Effector memory CD8-positive, alpha-beta T cell (primary cell): Measurements from ENCODE around the gene COMMD3.

ENCODE experiments used
- ATAC-seq: fragments of 150-1000 bp; cut with Tn5 transposase; replicated peaks from 2 replicates; pipeline ENCODE4 v1.10.0; 2021; ENCODE audit warnings: mild to moderate bottlenecking, moderate library complexity
- DNase-seq, 3 experiments: peaks; one replicate each; pipeline ENCODE4 v3.0.0; 2021
- H3K27ac Mint-ChIP-seq, 2 donors: one replicate each; pipeline ENCODE4 v1.8.0; 2022; ENCODE audit warnings: mild to moderate bottlenecking in 2 of 2, mixed read lengths in 2 of 2, moderate library complexity in 2 of 2
- H3K27me3 Mint-ChIP-seq, 2 donors: one replicate each; pipeline ENCODE4 v1.8.0; 2022; ENCODE audit warnings: mixed read lengths in 2 of 2
- H3K36me3 Mint-ChIP-seq: one replicate; pipeline ENCODE4 v1.8.0; 2022; ENCODE audit warnings: mild to moderate bottlenecking, moderate library complexity, mixed read lengths; ENCODE audit not compliant: insufficient read depth
- H3K4me1 Mint-ChIP-seq, 2 donors: one replicate each; pipeline ENCODE4 v1.8.0; 2022; ENCODE audit warnings: low read depth in 2 of 2, mixed read lengths in 2 of 2
- H3K4me3 Mint-ChIP-seq, 2 donors: one replicate each; pipeline ENCODE4 v1.8.0; 2022; ENCODE audit warnings: mild to moderate bottlenecking in 2 of 2, mixed read lengths in 2 of 2, moderate library complexity in 2 of 2
- H3K9me3 Mint-ChIP-seq, 2 donors: one replicate each; pipeline ENCODE4 v1.8.0; 2022; ENCODE audit warnings: mixed read lengths in 2 of 2

COMMD3 gene

DNA sequence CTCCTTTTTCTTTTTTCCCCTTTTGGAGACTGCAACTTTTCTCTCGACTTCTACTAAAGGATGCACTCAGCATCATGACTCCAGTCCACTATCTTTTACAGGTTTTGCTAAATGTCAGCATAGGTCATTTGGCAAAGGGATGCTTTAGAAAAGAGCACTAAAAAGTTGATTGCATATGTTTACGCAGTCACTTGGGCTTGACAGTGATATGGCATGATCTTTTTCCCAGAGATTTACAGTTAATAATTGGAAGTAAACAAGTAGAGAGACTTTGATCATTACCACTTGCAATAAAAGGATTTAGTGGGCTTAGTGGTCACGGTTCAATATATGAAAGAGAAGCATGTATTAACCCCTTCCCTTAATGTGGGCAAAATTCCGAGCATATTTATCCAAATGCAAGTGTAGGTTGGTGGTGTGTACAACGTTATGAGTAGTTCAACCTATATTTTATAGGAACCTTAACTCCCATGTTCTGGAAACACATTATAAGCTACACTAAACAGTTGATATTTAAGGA lies 6.5 kb downstream of the COMMD3 start:
- Mint-ChIP-seq H3K27me3 (peaks cover 8% of the 10 kb centered on the region in 2 donors), H3K4me3 (peak overlapping the region; percentile 88 to 90), H3K4me1 (peaks cover 34 to 43% of the 10 kb centered on the region in 2 donors), H3K27ac (peak overlapping the region; percentile 86 to 89), H3K9me3 (no peaks in the 10 kb centered on the region), H3K36me3 (peaks cover 33% of the 10 kb centered on the region)
- DNase-seq (no peak), ATAC-seq (no peak)

DNA sequence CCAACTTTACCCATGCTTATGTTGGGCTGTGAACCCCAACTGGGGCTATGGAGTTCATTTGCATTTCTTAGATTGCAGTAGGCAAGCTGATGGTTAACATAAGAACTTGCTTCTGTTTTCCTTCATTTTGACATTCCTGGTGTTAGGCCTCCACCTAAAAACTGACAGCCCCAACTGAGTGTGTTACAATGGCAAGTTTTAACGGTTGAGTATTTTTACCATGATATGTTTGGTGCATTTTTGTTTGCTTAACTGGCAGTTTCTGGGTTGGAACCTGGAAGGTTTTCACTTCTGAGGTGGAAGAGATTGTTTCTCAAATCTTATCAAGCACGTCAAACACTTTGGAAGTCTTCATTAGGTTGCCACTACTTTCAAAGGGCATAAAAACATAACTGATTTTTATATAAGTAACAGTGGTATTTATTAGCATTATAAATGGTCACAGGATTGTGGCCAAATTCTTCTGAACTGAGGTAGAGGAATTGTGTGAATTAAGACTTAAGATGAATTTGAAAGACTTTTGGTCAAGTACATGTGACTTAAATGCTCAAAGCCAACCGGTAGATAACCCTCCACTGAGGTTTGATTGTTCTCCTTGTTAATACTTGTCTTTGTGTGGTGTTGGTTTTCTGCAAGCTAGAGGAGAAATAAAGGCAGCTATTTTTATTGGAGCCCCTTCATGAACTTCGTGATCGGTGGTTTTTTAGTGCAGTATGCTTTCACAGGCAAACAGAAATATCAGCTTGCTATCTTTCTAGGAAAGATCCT lies 7.5 kb downstream of the COMMD3 start:
- H3K36me3 Mint-ChIP-seq, result peaks cover 37% of the 10 kb centered on the region
- peaks cover 8% of the 10 kb centered on the region in 2 donors for H3K27me3 Mint-ChIP-seq
- H3K27ac Mint-ChIP-seq, result no peak overlapping the region
- H3K4me3 Mint-ChIP-seq, result peak overlapping the region; percentile 88 to 90
- no peak for ATAC-seq
- DNase-seq, result no peak
- peaks cover 34 to 43% of the 10 kb centered on the region in 2 donors for H3K4me1 Mint-ChIP-seq
- H3K9me3 Mint-ChIP-seq, result no peaks in the 10 kb centered on the region

DNA sequence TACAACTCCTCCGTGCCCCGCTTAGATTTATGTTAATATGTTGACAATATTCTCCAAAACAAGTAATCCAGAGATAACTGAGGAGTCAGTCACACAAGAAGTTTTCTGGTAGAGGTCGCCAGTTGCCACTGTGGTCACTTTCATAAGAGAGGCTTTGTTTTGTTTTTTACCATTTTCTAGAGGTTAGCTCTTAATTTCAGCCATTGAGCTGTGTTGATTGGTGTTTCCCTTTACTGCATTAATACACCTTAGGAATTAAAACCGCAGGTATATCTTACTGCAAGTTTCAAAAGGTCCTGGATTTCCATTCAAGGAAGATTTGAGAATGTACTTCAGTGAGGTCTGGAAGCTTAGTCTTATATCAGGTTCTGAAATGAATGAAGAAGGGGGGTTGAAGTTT lies 8.2 kb downstream of the COMMD3 start:
- no peaks in the 10 kb centered on the region for H3K9me3 Mint-ChIP-seq
- ATAC-seq (no peak), DNase-seq (no peak)
- H3K27me3 Mint-ChIP-seq, result peaks cover 8% of the 10 kb centered on the region in 2 donors
- H3K27ac Mint-ChIP-seq, result peak overlapping the region; percentile 79
- peak overlapping the region; percentile 88 to 90 for H3K4me3 Mint-ChIP-seq
- peaks cover 42% of the 10 kb centered on the region for H3K36me3 Mint-ChIP-seq
- peaks cover 34 to 43% of the 10 kb centered on the region in 2 donors for H3K4me1 Mint-ChIP-seq

DNA sequence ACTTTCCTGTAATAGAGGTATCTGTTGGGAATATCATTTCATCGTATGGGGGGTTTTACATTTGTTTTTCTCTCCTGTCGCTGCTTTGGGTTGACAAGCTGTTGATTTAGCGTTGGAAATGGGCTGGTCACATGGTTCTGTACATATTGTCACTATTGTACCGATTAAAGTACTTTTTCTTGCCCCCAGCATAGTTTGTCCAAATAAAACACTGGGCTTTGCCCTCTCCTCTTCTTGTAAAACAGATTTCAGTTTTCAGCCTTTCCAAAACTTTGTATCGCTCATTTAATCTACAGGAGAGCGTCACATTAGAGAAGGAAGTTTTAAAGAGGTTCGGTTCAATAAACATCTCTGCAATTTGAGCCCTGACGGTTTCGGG lies 8.7 kb downstream of the COMMD3 start:
- DNase-seq (no peak), ATAC-seq (no peak)
- peaks cover 46% of the 10 kb centered on the region for H3K36me3 Mint-ChIP-seq
- peak overlapping the region; percentile 88 to 90 for H3K4me3 Mint-ChIP-seq
- peak overlapping the region; percentile 79 for H3K27ac Mint-ChIP-seq
- peaks cover 34 to 43% of the 10 kb centered on the region in 2 donors for H3K4me1 Mint-ChIP-seq
- no peaks in the 10 kb centered on the region for H3K9me3 Mint-ChIP-seq
- peaks cover 8% of the 10 kb centered on the region in 2 donors for H3K27me3 Mint-ChIP-seq

DNA sequence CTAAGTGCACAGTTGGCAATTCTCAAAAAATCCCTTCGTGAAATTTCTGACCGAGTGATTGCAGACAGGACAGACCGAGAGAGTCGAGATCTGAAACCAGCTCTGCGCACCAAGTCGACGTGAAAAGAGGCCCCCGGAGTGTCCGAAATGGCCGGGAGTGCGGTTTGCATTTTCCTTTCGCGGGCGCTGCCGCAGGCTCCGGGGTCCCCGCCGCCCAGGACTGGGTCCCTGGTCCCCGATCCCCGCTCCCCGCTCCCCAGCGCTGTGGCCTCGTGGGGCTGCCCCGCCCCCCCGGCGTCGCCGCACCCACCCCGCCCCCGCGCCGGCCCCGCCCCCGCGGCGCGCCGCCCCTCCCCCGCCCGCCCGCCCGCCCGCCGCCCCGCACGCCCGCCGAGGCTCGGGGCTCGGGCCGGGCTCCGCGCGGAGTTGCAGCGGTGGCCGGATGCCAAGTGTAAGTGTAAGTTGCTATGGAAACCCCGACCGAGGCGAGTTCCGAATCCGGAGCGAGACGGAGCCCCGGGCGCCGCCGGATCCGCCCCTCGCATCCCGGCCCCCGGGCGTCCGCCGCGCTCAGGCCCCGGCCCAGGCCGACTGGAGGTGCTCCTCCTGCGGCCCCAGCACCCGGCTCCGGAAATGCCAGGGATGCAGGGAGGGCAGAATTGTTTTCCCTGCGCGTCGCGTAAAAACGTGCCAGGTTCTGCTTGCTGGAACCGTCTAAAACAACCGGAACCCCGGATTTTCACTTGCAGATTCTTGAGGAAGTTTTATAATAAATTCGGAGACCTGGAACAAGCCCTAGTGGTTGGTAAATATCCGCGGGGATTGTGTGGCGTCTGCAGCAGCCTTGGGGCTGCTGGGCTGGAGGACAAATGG lies 9.3 kb downstream of the COMMD3 start:
- H3K36me3 Mint-ChIP-seq, result peaks cover 42% of the 10 kb centered on the region
- DNase-seq, result peak; percentile 70 to 77 (median 77)
- H3K4me1 Mint-ChIP-seq, result peaks cover 31 to 39% of the 10 kb centered on the region in 2 donors
- H3K27ac Mint-ChIP-seq, result peak overlapping the region; percentile 79 to 89
- peaks cover 8% of the 10 kb centered on the region in 2 donors for H3K27me3 Mint-ChIP-seq
- peak overlapping the region; percentile 88 to 90 for H3K4me3 Mint-ChIP-seq
- no peaks in the 10 kb centered on the region for H3K9me3 Mint-ChIP-seq
- ATAC-seq, result peak; percentile 65

DNA sequence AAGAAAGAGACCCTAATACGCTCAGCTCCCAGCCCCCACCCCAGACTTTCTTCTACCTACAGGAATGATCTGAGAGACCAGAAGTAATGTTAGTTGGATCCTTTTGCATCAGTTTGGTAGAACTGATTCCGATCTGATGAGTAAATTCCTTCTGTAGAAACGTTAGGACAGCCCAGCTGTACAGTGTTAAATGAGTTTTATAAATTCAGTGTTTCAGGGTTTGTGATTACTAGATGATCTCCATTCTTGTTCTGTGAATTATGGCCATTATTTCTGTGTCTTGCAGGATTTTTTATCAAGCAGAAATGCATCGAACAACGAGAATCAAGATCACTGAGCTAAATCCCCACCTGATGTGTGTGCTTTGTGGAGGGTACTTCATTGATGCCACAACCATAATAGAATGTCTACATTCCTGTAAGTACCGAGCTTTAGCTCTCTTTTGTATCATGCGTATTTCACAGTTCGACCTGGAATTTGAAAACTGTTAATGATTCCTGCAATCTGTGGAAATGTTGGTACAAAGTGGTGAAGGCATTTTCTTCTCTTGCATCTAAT lies 10.0 kb downstream of the COMMD3 start:
- no peak for ATAC-seq
- Mint-ChIP-seq H3K4me1 (peaks cover 31 to 39% of the 10 kb centered on the region in 2 donors), H3K9me3 (no peaks in the 10 kb centered on the region), H3K4me3 (peak overlapping the region; percentile 71 to 74), H3K27me3 (peaks cover 8% of the 10 kb centered on the region in 2 donors), H3K27ac (peak overlapping the region; percentile 79 to 89), H3K36me3 (peaks cover 42% of the 10 kb centered on the region)
- no peak for DNase-seq

- DNase-seq (no peak), ATAC-seq (no peak)
- H3K9me3 Mint-ChIP-seq, result no peaks in the 10 kb centered on the region
- H3K4me1 Mint-ChIP-seq, result peaks cover 31 to 32% of the 10 kb centered on the region in 2 donors
- H3K27ac Mint-ChIP-seq, result no peak overlapping the region
- no peak overlapping the region for H3K4me3 Mint-ChIP-seq
- H3K36me3 Mint-ChIP-seq, result peaks cover 44% of the 10 kb centered on the region
- peaks cover 8% of the 10 kb centered on the region in 2 donors for H3K27me3 Mint-ChIP-seq
These were observed 13.0 kb downstream of the COMMD3 start for GRCh38 chr10:22329150-22329549.

- Mint-ChIP-seq H3K4me1 (peaks cover 13 to 23% of the 10 kb centered on the region in 2 donors), H3K9me3 (no peaks in the 10 kb centered on the region), H3K36me3 (peaks cover 50% of the 10 kb centered on the region), H3K27me3 (peaks cover 8 to 21% of the 10 kb centered on the region in 2 donors), H3K27ac (peak overlapping the region in 1 of 2 donors; percentile 90), H3K4me3 (peak overlapping the region; percentile 75 to 83)
- ATAC-seq (no peak), DNase-seq (no peak)
These were observed 16.0 kb downstream of the COMMD3 start for GRCh38 chr10:22332116-22332692.

GRCh38 chr10:22333167-22333974 lies 17.2 kb downstream of the COMMD3 start:
- H3K27me3 Mint-ChIP-seq, result peaks cover 16 to 29% of the 10 kb centered on the region in 2 donors
- H3K27ac Mint-ChIP-seq, result peak overlapping the region; percentile 90 to 91
- H3K9me3 Mint-ChIP-seq, result no peaks in the 10 kb centered on the region
- DNase-seq (no peak), ATAC-seq (peak; percentile 20)
- peaks cover 13 to 21% of the 10 kb centered on the region in 2 donors for H3K4me1 Mint-ChIP-seq
- H3K36me3 Mint-ChIP-seq, result peaks cover 47% of the 10 kb centered on the region
- H3K4me3 Mint-ChIP-seq, result peak overlapping the region; percentile 75 to 83

DNA sequence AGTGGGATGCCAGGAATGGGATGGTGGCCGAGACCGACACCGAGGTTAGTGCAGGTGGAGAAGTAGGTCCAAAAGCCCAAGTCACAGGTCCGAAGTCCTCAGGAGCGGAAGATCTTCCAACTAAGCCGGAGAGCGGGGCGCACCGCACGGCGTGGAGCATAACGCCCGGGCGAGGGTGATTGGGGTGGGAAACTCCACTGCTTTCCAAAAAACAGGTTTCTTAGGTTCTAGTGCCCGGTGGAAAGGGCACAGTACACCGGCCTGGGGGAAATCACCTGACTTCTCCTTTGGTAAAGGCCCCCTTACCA lies 17.7 kb downstream of the COMMD3 start:
- peaks cover 13 to 21% of the 10 kb centered on the region in 2 donors for H3K4me1 Mint-ChIP-seq
- H3K27ac Mint-ChIP-seq, result peak overlapping the region; percentile 90 to 91
- H3K36me3 Mint-ChIP-seq, result peaks cover 47% of the 10 kb centered on the region
- H3K4me3 Mint-ChIP-seq, result peak overlapping the region; percentile 75 to 83
- H3K9me3 Mint-ChIP-seq, result no peaks in the 10 kb centered on the region
- DNase-seq (no peak), ATAC-seq (no peak)
- peaks cover 22 to 34% of the 10 kb centered on the region in 2 donors for H3K27me3 Mint-ChIP-seq

DNA sequence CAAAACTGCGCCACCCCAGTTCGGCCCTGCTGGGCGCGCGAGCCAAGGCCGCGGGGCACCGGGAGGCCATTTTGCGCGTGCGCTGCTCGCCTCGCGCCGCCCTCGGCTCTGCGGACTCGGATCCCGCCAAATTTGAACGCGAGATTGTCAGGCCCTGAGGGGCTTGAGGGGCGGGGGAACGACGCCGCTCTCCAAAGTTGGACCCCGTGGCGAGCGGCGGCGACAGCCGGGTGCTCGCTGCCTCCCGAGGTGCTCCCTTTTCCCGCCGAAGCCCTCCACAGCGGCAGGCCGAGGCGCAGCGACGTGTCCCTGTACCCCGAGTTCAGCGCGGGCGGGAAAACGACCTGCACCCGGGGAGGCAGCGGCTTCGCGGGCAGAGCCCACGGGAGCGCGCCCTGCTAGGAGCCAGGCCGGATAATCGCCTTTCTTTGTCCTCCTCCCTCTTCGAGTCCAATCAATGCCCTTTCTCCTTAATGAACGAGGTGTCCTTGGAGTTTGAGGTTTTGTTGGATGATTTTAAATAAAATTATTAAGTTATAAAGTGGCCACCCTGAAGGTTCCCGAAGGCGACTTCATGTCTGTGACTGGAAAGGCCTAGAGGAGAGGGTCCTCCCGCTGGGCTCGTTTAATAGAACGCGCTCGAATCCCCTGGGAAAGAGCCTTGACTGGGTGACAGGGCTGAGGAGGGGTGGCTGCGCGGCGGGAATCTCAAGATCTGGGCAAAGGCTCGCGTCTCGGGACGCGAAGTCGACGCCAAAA lies 18.4 kb downstream of the COMMD3 start:
- H3K27me3 Mint-ChIP-seq, result peaks cover 24 to 34% of the 10 kb centered on the region in 2 donors
- DNase-seq, result no peak
- peak overlapping the region; percentile 91 to 97 for H3K27ac Mint-ChIP-seq

More for the DNA sequence above, 18.4 kb downstream of the COMMD3 start:
- no peak for ATAC-seq
- Mint-ChIP-seq H3K4me1 (peaks cover 13 to 21% of the 10 kb centered on the region in 2 donors), H3K9me3 (no peaks in the 10 kb centered on the region), H3K36me3 (peaks cover 43% of the 10 kb centered on the region), H3K4me3 (peak overlapping the region; percentile 83 to 84)
